Neural cell (in vitro differentiated cells): ENCODE results near the gene OVCA2. TPM values are rescaled to one million over a fixed set of nuclear protein-coding genes. Genes with fewer than 3 reads are reported as not detected.

Source experiments
- H2AFZ ChIP-seq: fragments of 200-600, 300-800 bp; sonication (generic), shearing (Covaris generic); 2 replicates; pipeline ENCODE4 v1.6.0; 2014; ENCODE audit warnings: low read depth, mild to moderate bottlenecking, antibody characterized with exemption, low read length, moderate library complexity
- H3F3A ChIP-seq: fragments of 200-600 bp; shearing (Covaris generic); 2 replicates; pipeline ENCODE4 v1.6.1; 2016; ENCODE audit warnings: mild to moderate bottlenecking, moderate library complexity, mixed read lengths, antibody characterized with exemption, low read length; ENCODE audit not compliant: insufficient read depth, poor library complexity, severe bottlenecking
- H3K27ac ChIP-seq: fragments of 200-600, 300-800 bp; sonication (generic), shearing (Covaris generic); 2 replicates; pipeline ENCODE4 v1.5.1; 2014; ENCODE audit warnings: mild to moderate bottlenecking, low read length, moderate library complexity
- H3K27me3 ChIP-seq: fragments of 300-800, 200-600 bp; sonication (generic), shearing (Covaris generic); 2 replicates; pipeline ENCODE4 v1.6.0; 2014; ENCODE audit warnings: mild to moderate bottlenecking, low read depth, low read length, moderate library complexity; ENCODE audit not compliant: insufficient read depth
- H3K36me3 ChIP-seq: fragments of 300-800, 200-600 bp; sonication (generic), shearing (Covaris generic); 2 replicates; pipeline ENCODE4 v1.5.1; 2014; ENCODE audit warnings: mild to moderate bottlenecking, antibody characterized with exemption, low read length, moderate library complexity; ENCODE audit not compliant: insufficient read depth
- H3K4me2 ChIP-seq: fragments of 300-800, 200-600 bp; sonication (generic), shearing (Covaris generic); 2 replicates; pipeline ENCODE4 v1.6.0; 2014; ENCODE audit warnings: mild to moderate bottlenecking, low read length
- H3K4me3 ChIP-seq: fragments of 300-800, 200-600 bp; sonication (generic), shearing (Covaris generic); 2 replicates; pipeline ENCODE4 v1.5.1; 2014; ENCODE audit warnings: mild to moderate bottlenecking, low read length, moderate library complexity
- H3K79me2 ChIP-seq: fragments of 200-600 bp; shearing (Covaris generic); replicated peaks from 2 replicates; pipeline ENCODE4 v1.6.0; 2014; ENCODE audit warnings: mild to moderate bottlenecking, low read length, moderate library complexity; ENCODE audit not compliant: insufficient read depth
- H3K9ac ChIP-seq: fragments of 300-800, 200-600 bp; sonication (generic), shearing (Covaris generic); 2 replicates; pipeline ENCODE4 v1.6.1; 2016; ENCODE audit warnings: mild to moderate bottlenecking, low read length, mixed read lengths
- H3K9me2 ChIP-seq: fragments of 200-600 bp; shearing (Covaris generic); 2 replicates; pipeline ENCODE4 v1.6.1; 2016; ENCODE audit warnings: mild to moderate bottlenecking, low read length, mixed read lengths; ENCODE audit not compliant: insufficient read depth
- H3K9me3 ChIP-seq: fragments of 200-600, 300-800 bp; sonication (generic), shearing (Covaris generic); 2 replicates; pipeline ENCODE4 v1.6.1; 2016; ENCODE audit warnings: mild to moderate bottlenecking, mixed run types, low read length, moderate library complexity, mixed read lengths
- H4K20me1 ChIP-seq: fragments of 200-600 bp; shearing (Covaris generic); 2 replicates; pipeline ENCODE4 v1.6.1; 2016; ENCODE audit warnings: mild to moderate bottlenecking, mixed run types; ENCODE audit not compliant: insufficient read depth
- EP300 ChIP-seq: fragments of 450-650 bp; conservative IDR thresholded peaks from 2 replicates; pipeline ENCODE4 v1.6.1; 2014; ENCODE audit warnings: antibody characterized with exemption, mild to moderate bottlenecking, moderate library complexity; ENCODE audit not compliant: poor library complexity, severe bottlenecking
- EZH2 ChIP-seq: fragments of 200-600, 300-800 bp; shearing (Covaris generic), sonication (generic); IDR thresholded peaks from 2 replicates; pipeline ENCODE4 v1.6.1; 2014; ENCODE audit warnings: antibody characterized with exemption, low read length, borderline replicate concordance, mild to moderate bottlenecking; ENCODE audit not compliant: insufficient read depth, poor library complexity, severe bottlenecking
- MXI1 ChIP-seq: fragments of 450-650 bp; conservative IDR thresholded peaks from 2 replicates; pipeline ENCODE4 v1.6.1; 2014; ENCODE audit warnings: antibody characterized with exemption, mild to moderate bottlenecking; ENCODE audit not compliant: poor library complexity, severe bottlenecking
- POLR2AphosphoS5 ChIP-seq: IDR thresholded peaks from 2 replicates; pipeline ENCODE4 v1.6.1; 2012
- RAD21 ChIP-seq: fragments of 450-650 bp; conservative IDR thresholded peaks from 2 replicates; pipeline ENCODE4 v1.6.1; 2014; ENCODE audit warnings: antibody characterized with exemption, mild to moderate bottlenecking, moderate library complexity
- SMC3 ChIP-seq: fragments of 450-650 bp; conservative IDR thresholded peaks from 2 replicates; pipeline ENCODE4 v1.6.1; 2014; ENCODE audit warnings: antibody characterized with exemption, mild to moderate bottlenecking, moderate library complexity; ENCODE audit not compliant: poor library complexity
- TAF1 ChIP-seq: IDR thresholded peaks from 2 replicates; pipeline ENCODE4 v1.6.1; 2012; ENCODE audit warnings: low read depth
- polyA minus RNA-seq: library from RNA; depleted of rRNA, polyadenylated mRNA; stranded (reverse); fragments of >200 nt; gene quantifications from 2 replicates; pipeline ENCODE4 v1.2.3, GENCODE V29; 2014
- polyA plus RNA-seq: library from polyadenylated mRNA; depleted of rRNA; stranded (reverse); fragments of >200 nt; gene quantifications from 2 replicates; pipeline ENCODE4 v1.2.3, GENCODE V29; 2014
- TF ChIP-seq, protein P1 (sequence below): IDR thresholded peaks from 2 replicates; pipeline ENCODE4 v1.6.1; 2012; ENCODE audit warnings: borderline replicate concordance
- TF ChIP-seq, protein P2 (sequence below): fragments of 450-650 bp; IDR thresholded peaks from 2 replicates; pipeline ENCODE4 v1.5.1; 2014; ENCODE audit warnings: antibody characterized with exemption, mild to moderate bottlenecking, moderate library complexity; ENCODE audit not compliant: poor library complexity, severe bottlenecking

Gene OVCA2
- polyA plus RNA-seq, result 48.6 and 54.4 TPM in 2 replicates
- polyA minus RNA-seq, result 28.4 and 31.9 TPM in 2 replicates

DNA sequence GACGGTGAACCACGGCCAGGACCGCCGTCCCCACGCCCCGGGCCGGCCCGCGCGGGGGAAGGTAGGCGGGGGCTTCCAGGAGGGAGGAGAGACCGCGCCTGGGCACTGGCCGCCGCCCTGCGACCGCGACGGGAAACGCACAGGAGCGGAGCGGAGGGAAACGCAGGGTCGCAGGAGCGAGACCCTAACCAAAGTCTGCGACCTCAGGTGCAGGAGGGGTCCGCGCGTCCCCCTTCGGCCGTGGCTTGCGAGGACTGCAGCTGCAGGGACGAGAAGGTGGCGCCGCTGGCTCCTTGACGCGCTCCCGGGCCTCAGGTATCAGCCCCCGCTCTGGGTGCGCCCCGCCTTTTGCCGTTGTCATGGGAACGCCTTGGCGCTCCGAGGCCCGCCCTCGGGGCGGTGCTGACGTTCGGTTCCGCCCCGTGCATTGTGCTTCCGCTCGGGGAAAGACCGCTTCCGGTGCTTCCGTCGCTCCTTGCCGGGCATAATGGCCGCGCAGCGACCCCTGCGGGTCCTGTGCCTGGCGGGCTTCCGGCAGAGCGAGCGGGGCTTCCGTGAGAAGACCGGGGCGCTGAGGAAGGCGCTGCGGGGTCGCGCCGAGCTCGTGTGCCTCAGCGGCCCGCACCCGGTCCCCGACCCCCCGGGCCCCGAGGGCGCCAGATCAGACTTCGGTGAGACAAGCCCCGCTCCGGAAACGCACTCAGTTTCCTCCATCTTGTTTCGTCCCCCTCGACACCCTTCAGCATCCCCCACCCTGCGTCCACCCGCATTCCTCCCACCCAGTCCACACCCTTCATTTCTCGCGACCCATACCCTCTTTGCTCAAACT, at the start of gene OVCA2:
OVCA2 (plus strand) TSS at position 462 of the 829 bp plus-strand sequence; CDS start at position 488, 26 bp downstream.
- no peaks in the 10 kb centered on the region for H4K20me1 ChIP-seq
- peak within 1 kb of the TSS; percentile 79 for H3K9ac ChIP-seq
- no peaks in the 10 kb centered on the region for H3K79me2 ChIP-seq
- no peaks in the 10 kb centered on the region for H3K9me3 ChIP-seq
- H2AFZ ChIP-seq, result peak within 1 kb of the TSS; percentile 73
- H3K9me2 ChIP-seq, result no peaks in the 10 kb centered on the region
- peak within 1 kb of the TSS; percentile 99 for H3K4me2 ChIP-seq
- TF ChIP-seq RAD21 (peak; percentile 90), MXI1 (peak; percentile 85), POLR2AphosphoS5 (peak; percentile 91), EP300 (peak; percentile 68), EZH2 (no peak), SMC3 (peak; percentile 86), TAF1 (no peak)
- TF ChIP-seq, protein P1, sequence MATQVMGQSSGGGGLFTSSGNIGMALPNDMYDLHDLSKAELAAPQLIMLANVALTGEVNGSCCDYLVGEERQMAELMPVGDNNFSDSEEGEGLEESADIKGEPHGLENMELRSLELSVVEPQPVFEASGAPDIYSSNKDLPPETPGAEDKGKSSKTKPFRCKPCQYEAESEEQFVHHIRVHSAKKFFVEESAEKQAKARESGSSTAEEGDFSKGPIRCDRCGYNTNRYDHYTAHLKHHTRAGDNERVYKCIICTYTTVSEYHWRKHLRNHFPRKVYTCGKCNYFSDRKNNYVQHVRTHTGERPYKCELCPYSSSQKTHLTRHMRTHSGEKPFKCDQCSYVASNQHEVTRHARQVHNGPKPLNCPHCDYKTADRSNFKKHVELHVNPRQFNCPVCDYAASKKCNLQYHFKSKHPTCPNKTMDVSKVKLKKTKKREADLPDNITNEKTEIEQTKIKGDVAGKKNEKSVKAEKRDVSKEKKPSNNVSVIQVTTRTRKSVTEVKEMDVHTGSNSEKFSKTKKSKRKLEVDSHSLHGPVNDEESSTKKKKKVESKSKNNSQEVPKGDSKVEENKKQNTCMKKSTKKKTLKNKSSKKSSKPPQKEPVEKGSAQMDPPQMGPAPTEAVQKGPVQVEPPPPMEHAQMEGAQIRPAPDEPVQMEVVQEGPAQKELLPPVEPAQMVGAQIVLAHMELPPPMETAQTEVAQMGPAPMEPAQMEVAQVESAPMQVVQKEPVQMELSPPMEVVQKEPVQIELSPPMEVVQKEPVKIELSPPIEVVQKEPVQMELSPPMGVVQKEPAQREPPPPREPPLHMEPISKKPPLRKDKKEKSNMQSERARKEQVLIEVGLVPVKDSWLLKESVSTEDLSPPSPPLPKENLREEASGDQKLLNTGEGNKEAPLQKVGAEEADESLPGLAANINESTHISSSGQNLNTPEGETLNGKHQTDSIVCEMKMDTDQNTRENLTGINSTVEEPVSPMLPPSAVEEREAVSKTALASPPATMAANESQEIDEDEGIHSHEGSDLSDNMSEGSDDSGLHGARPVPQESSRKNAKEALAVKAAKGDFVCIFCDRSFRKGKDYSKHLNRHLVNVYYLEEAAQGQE, result peak; percentile 85
- TF ChIP-seq, protein P2, sequence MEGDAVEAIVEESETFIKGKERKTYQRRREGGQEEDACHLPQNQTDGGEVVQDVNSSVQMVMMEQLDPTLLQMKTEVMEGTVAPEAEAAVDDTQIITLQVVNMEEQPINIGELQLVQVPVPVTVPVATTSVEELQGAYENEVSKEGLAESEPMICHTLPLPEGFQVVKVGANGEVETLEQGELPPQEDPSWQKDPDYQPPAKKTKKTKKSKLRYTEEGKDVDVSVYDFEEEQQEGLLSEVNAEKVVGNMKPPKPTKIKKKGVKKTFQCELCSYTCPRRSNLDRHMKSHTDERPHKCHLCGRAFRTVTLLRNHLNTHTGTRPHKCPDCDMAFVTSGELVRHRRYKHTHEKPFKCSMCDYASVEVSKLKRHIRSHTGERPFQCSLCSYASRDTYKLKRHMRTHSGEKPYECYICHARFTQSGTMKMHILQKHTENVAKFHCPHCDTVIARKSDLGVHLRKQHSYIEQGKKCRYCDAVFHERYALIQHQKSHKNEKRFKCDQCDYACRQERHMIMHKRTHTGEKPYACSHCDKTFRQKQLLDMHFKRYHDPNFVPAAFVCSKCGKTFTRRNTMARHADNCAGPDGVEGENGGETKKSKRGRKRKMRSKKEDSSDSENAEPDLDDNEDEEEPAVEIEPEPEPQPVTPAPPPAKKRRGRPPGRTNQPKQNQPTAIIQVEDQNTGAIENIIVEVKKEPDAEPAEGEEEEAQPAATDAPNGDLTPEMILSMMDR, result peak; percentile 93
- no peaks in the 10 kb centered on the region for H3K27me3 ChIP-seq
- H3K27ac ChIP-seq, result peak within 1 kb of the TSS; percentile 84
- H3K36me3 ChIP-seq, result no peaks in the 10 kb centered on the region
- peaks cover 6% of the 10 kb centered on the region for H3F3A ChIP-seq
- H3K4me3 ChIP-seq, result peak within 1 kb of the TSS; percentile 84

DNA sequence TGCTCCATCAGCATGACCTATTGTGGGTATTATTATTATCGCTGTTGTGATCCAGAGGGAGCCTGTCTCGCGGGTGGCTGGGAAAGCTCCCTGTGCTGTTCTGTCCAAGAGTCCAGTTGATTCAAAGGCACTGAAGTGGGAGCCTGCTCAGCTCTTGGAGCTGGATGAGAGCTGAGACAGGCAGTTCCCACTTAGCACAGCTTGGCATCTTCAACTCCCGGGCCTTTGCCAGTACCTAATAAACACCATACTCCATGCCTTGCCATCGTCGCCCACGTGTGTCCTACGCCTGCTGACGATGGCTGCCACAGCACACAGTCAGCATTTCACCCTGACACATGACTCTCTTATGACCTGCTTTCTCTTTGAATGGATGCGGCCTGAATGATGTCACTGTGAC, 49.3 kb upstream of the OVCA2 start:
- no peak overlapping the region for H3K27ac ChIP-seq
- H3K9ac ChIP-seq, result no peak overlapping the region
- H3K4me2 ChIP-seq, result no peak overlapping the region
- no peaks in the 10 kb centered on the region for H3K36me3 ChIP-seq
- H3K4me3 ChIP-seq, result no peak overlapping the region
- H3F3A ChIP-seq, result no peaks in the 10 kb centered on the region
- H3K9me3 ChIP-seq, result no peaks in the 10 kb centered on the region
- no peaks in the 10 kb centered on the region for H4K20me1 ChIP-seq
- no peaks in the 10 kb centered on the region for H3K79me2 ChIP-seq
- TF ChIP-seq POLR2AphosphoS5, result no peak
- H2AFZ ChIP-seq, result no peak overlapping the region
- no peaks in the 10 kb centered on the region for H3K9me2 ChIP-seq
- no peaks in the 10 kb centered on the region for H3K27me3 ChIP-seq
